CD4-positive, alpha-beta T cell (primary cell): ENCODE data around the gene PRRX1. TPM values are rescaled to one million over a fixed set of nuclear protein-coding genes. Genes with fewer than 3 reads are reported as not detected.

Experiments
- ATAC-seq: fragments of 200-7000 bp; cut with Tn5 transposase; one replicate; pipeline ENCODE4 v1.10.0; 2022; ENCODE audit warnings: mild to moderate bottlenecking; ENCODE audit not compliant: poor library complexity
- CTCF ChIA-PET: fragments of 350-600 bp; sonication (Branson Sonifier 250); formaldehyde crosslinking; loops from one replicate; lab custom pipeline; 2021; ENCODE audit warnings: antibody characterized with exemption, inconsistent platforms; lab: Charles Lee
- POLR2A ChIA-PET: fragments of 350-600 bp; sonication (Branson Sonifier 250); formaldehyde crosslinking; loops from one replicate; lab custom pipeline; 2021; ENCODE audit warnings: antibody characterized with exemption, inconsistent platforms; lab: Charles Lee
- DNase-seq, 14 experiments: peaks; one replicate each; pipeline ENCODE4 v3.0.0-alpha.2; 2013 to 2020; ENCODE audit warnings: mixed read lengths in 2 of 14
- H3K27ac ChIP-seq, 2 donors: one replicate each; pipeline versions ENCODE4 v1.5.1 to v1.7.0; 2013; ENCODE audit warnings: low read length in 2 of 2, low read depth in 1 of 2, mild to moderate bottlenecking in 1 of 2
- H3K27me3 ChIP-seq, 2 experiments: 1 replicate in 1 of 2; 2 replicates in 1 of 2; pipeline versions ENCODE4 v1.6.1 to v1.7.0; 2013; ENCODE audit warnings: low read length in 2 of 2, control low read depth in 1 of 2, mild to moderate bottlenecking in 1 of 2, moderate library complexity in 1 of 2; ENCODE audit not compliant: insufficient read depth in 2 of 2, control insufficient read depth in 1 of 2
- H3K36me3 ChIP-seq: one replicate; pipeline ENCODE4 v1.6.1; 2013; ENCODE audit warnings: low read length, control low read depth; ENCODE audit not compliant: insufficient read depth
- H3K4me1 ChIP-seq: one replicate; pipeline ENCODE4 v1.6.1; 2013; ENCODE audit warnings: low read length, control low read depth; ENCODE audit not compliant: insufficient read depth
- H3K4me3 ChIP-seq: one replicate; pipeline ENCODE4 v1.5.1; 2013; ENCODE audit warnings: mild to moderate bottlenecking, low read length, moderate library complexity
- H3K9me3 ChIP-seq, 2 experiments: 1 replicate in 1 of 2; 2 replicates in 1 of 2; pipeline versions ENCODE4 v1.6.1 to v1.7.0; 2013; ENCODE audit warnings: low read length in 2 of 2, mild to moderate bottlenecking in 2 of 2, control low read depth in 1 of 2, moderate library complexity in 1 of 2; ENCODE audit not compliant: control insufficient read depth in 1 of 2, insufficient read depth in 1 of 2
- H3K27ac Mint-ChIP-seq: one replicate; pipeline ENCODE4 v1.8.0; 2020; ENCODE audit warnings: mixed read lengths
- H3K27me3 Mint-ChIP-seq: one replicate; pipeline ENCODE4 v1.8.0; 2021; ENCODE audit warnings: mixed read lengths
- H3K36me3 Mint-ChIP-seq: one replicate; pipeline ENCODE4 v1.8.0; 2021; ENCODE audit warnings: low read depth, mixed read lengths
- H3K4me1 Mint-ChIP-seq: one replicate; pipeline ENCODE4 v1.8.0; 2021; ENCODE audit warnings: low read depth, mixed read lengths
- H3K4me3 Mint-ChIP-seq: one replicate; pipeline ENCODE4 v1.8.0; 2020; ENCODE audit warnings: mild to moderate bottlenecking, mixed read lengths
- H3K9me3 Mint-ChIP-seq: one replicate; pipeline ENCODE4 v1.8.0; 2020; ENCODE audit warnings: mixed read lengths
- CTCF ChIP-seq: fragments of 200-600 bp; IDR thresholded peaks from one replicate; pipeline ENCODE4 v1.8.0; 2022; ENCODE audit warnings: antibody characterized with exemption, mild to moderate bottlenecking
- intact Hi-C, 2 experiments: fragments of 100-400 bp; cut with DNase I in 1 of 2; cut with micrococcal nuclease in 1 of 2; formaldehyde crosslinking; loops; one replicate each; pipeline versions ENCODE4 v1.15.1 to v1.9.0; 2023 to 2025; cut with DNase I, micrococcal nuclease
- total RNA-seq, 174 experiments: library from RNA in 2 of 174; stranded (reverse) in 2 of 174; gene quantifications; one replicate each; pipeline ENCODE4 v1.2.3 and lab custom pipeline; 2021 to 2026

Gene PRRX1
- total RNA-seq, 2 experiments from 2014 or later = not detected

GRCh38 chr1:170707117-170707516, 43.2 kb downstream of the PRRX1 start:
- no peaks in the 10 kb centered on the region for H3K27me3 Mint-ChIP-seq
- no peaks in the 10 kb centered on the region for H3K36me3 Mint-ChIP-seq
- POLR2A ChIA-PET = no interaction called here
- DNase-seq (no peak), ATAC-seq (no peak)
- no peak overlapping the region for H3K4me3 Mint-ChIP-seq
- Histone ChIP-seq H3K9me3 (no peaks in the 10 kb centered on the region), H3K27me3 (peaks cover 0 to 6% of the 10 kb centered on the region in 2 experiments), H3K36me3 (no peaks in the 10 kb centered on the region), H3K4me3 (no peak overlapping the region), H3K27ac (no peak overlapping the region), H3K4me1 (no peaks in the 10 kb centered on the region)
- intact Hi-C loops = no loop called here
- CTCF ChIA-PET = no interaction called here
- no peak overlapping the region for H3K27ac Mint-ChIP-seq
- H3K9me3 Mint-ChIP-seq = no peaks in the 10 kb centered on the region
- no peak for TF ChIP-seq CTCF
- no peaks in the 10 kb centered on the region for H3K4me1 Mint-ChIP-seq

GRCh38 chr1:170707959-170708655, 44.2 kb downstream of the PRRX1 start:
- POLR2A ChIA-PET = no interaction called here
- H3K4me1 ChIP-seq = no peaks in the 10 kb centered on the region
- TF ChIP-seq CTCF = no peak
- peaks cover 0 to 6% of the 10 kb centered on the region in 2 experiments for H3K27me3 ChIP-seq
- intact Hi-C loops = no loop called here
- H3K27ac Mint-ChIP-seq = no peak overlapping the region
- H3K36me3 Mint-ChIP-seq = no peaks in the 10 kb centered on the region
- no peak overlapping the region for H3K4me3 ChIP-seq
- H3K36me3 ChIP-seq = no peaks in the 10 kb centered on the region
- no peaks in the 10 kb centered on the region for H3K9me3 Mint-ChIP-seq
- H3K27me3 Mint-ChIP-seq = no peaks in the 10 kb centered on the region
- no peak for DNase-seq
- ATAC-seq = no peak
- no peaks in the 10 kb centered on the region for H3K4me1 Mint-ChIP-seq
- H3K9me3 ChIP-seq = no peaks in the 10 kb centered on the region
- H3K4me3 Mint-ChIP-seq = no peak overlapping the region
- no peak overlapping the region for H3K27ac ChIP-seq
- CTCF ChIA-PET = no interaction called here

GRCh38 chr1:170711682-170712081, 47.8 kb downstream of the PRRX1 start:
- no peaks in the 10 kb centered on the region for H3K36me3 ChIP-seq
- Mint-ChIP-seq H3K27me3 (peaks cover 13% of the 10 kb centered on the region), H3K9me3 (no peaks in the 10 kb centered on the region), H3K27ac (no peak overlapping the region), H3K4me3 (no peak overlapping the region), H3K4me1 (no peaks in the 10 kb centered on the region), H3K36me3 (no peaks in the 10 kb centered on the region)
- no peaks in the 10 kb centered on the region for H3K4me1 ChIP-seq
- no peak for ATAC-seq
- no peaks in the 10 kb centered on the region for H3K27me3 ChIP-seq
- ChIA-PET POLR2A (no interaction called here), CTCF (no interaction called here)
- no peak overlapping the region for H3K4me3 ChIP-seq
- DNase-seq = no peak
- H3K27ac ChIP-seq = no peak overlapping the region
- intact Hi-C loops = no loop called here
- TF ChIP-seq CTCF = no peak
- H3K9me3 ChIP-seq = no peaks in the 10 kb centered on the region
